SK-N-MC (cell line): ENCODE data around the gene SP110.

ENCODE experiments used
- DNase-seq: peaks from one replicate; pipeline ENCODE4 v3.0.0-alpha.2; 2011; ENCODE audit warnings: low read depth, low spot score
- H3K27ac ChIP-seq: fragments of 200-600 bp; sonication (generic); 2 replicates; pipeline ENCODE4 v1.5.1; 2016; ENCODE audit warnings: mixed run types
- H3K36me3 ChIP-seq: fragments of 200-600 bp; sonication (generic); 2 replicates; pipeline ENCODE4 v1.6.1; 2017; ENCODE audit warnings: antibody characterized with exemption, low read length, mixed read lengths; ENCODE audit not compliant: insufficient read depth
- H3K4me3 ChIP-seq: fragments of 200-600 bp; sonication (generic); 2 replicates; pipeline ENCODE4 v1.5.1; 2016
- H3K9ac ChIP-seq: fragments of 200-600 bp; sonication (generic); 2 replicates; pipeline ENCODE4 v1.8.0; 2017; ENCODE audit warnings: mixed run types, mixed read lengths; ENCODE audit not compliant: insufficient read length
- H3K9me3 ChIP-seq: fragments of 200-600 bp; sonication (generic); 2 replicates; pipeline ENCODE4 v1.6.1; 2017; ENCODE audit warnings: low read depth, mild to moderate bottlenecking, antibody characterized with exemption, low read length, moderate library complexity, mixed read lengths
- EZH2 ChIP-seq: fragments of 200-600 bp; sonication (generic); IDR thresholded peaks from one replicate; pipeline ENCODE4 v1.6.1; 2017; ENCODE audit warnings: antibody characterized with exemption
- FOXP2 ChIP-seq: optimal IDR thresholded peaks from 2 replicates; pipeline ENCODE3; 2011; ENCODE audit warnings: mild to moderate bottlenecking, moderate library complexity; ENCODE audit not compliant: insufficient read depth; ENCODE audit errors: extremely low read length, control extremely low read depth
- POLR2AphosphoS5 ChIP-seq: IDR thresholded peaks from 2 replicates; pipeline ENCODE4 v1.6.1; 2012; ENCODE audit warnings: mild to moderate bottlenecking, low read depth, low read length, borderline replicate concordance

SP110 gene

GRCh38 chr2:230256733-230257332 lies 37.0 kb upstream of the SP110 start:
- H3K4me3 ChIP-seq, result no peak overlapping the region

DNA sequence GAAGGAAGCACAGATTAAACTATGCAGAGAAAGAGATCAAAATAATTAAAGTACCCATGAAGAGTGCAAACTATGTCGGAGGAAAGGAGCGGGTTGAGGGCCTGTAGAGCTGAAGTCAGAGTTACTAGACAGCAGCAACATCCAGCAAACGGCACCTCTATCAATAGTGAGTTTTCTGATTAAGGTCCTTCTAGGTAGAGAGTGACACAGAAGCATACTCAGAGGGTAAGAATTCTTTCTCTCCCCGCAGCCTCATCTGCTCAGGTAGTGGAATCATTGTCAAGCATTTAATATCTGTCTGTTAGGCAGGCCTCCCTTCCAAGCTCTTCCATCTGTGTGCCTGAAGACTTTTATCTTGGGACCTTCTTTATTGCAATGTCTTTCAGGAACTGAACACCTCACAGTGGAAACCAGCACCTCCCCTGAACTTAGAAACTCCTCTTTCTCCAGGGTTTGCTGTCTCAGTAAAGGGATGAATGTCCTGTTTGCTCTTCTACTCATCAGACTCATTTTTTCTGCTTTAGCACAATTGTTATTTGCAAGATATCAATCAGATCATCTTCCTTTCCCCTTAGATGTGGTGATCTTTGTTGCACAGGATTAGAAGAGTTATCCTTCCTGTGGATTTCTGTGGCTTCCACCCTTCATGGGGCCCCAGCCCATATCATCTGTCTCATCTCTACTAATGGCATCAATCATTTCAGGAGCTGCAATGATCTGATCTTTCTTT lies 34.5 kb upstream of the SP110 start:
- TF ChIP-seq POLR2AphosphoS5, result no peak
- no peak for TF ChIP-seq EZH2
- TF ChIP-seq FOXP2, result no peak
- no peak for DNase-seq
- Histone ChIP-seq H3K9me3 (no peaks in the 10 kb centered on the region), H3K9ac (no peak overlapping the region), H3K27ac (no peak overlapping the region), H3K4me3 (no peak overlapping the region), H3K36me3 (no peaks in the 10 kb centered on the region)

More at GRCh38 chr2:230256733-230257332, 37.0 kb upstream of the SP110 start:
- DNase-seq, result no peak
- no peak overlapping the region for H3K27ac ChIP-seq
- no peak for TF ChIP-seq POLR2AphosphoS5
- TF ChIP-seq FOXP2, result no peak
- TF ChIP-seq EZH2, result no peak
- H3K36me3 ChIP-seq, result no peaks in the 10 kb centered on the region
- H3K9ac ChIP-seq, result no peak overlapping the region
- no peaks in the 10 kb centered on the region for H3K9me3 ChIP-seq

DNA sequence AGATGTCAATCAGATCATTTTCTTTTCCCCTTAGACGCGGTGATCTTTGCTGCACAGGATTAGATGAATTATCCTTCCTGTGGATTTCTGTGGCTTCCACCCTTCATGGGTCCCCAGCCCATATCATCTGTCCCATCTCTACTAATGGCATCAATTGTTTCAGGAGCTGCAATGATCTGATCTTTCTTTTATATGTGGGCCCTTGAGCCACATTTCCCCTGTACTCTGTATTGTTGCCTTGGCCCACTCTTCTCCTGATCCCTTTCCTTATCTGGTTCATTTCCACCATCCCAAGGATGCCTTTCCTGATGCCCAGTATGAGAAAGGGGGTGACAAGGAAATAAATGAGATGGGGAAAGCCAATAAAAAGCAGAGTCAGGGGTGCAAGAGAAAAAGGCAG lies 30.4 kb upstream of the SP110 start:
- H3K36me3 ChIP-seq, result no peaks in the 10 kb centered on the region
- no peak overlapping the region for H3K27ac ChIP-seq
- no peak for TF ChIP-seq FOXP2
- TF ChIP-seq POLR2AphosphoS5, result no peak
- TF ChIP-seq EZH2, result no peak
- no peak overlapping the region for H3K4me3 ChIP-seq
- H3K9me3 ChIP-seq, result no peaks in the 10 kb centered on the region
- H3K9ac ChIP-seq, result no peak overlapping the region
- DNase-seq, result no peak

DNA sequence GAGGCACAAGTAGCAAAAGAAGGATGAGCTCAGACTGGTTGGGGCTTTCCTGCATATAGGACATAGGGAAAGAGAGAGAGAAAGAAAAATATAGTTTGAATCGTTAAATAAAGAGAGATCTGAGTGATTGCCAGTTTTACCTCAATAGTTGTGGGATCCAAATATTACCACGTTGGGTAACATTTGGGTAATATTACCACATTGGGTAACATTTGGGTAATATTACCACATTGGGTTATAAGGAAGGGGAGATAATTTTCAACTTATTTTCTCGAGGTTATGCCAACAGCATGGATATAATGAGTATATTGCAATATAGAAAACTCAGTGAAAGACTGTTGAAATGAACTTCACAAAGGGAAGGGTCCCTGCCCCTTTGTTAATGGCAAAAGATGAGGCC lies 26.4 kb upstream of the SP110 start:
- no peak overlapping the region for H3K4me3 ChIP-seq
- no peak overlapping the region for H3K27ac ChIP-seq
- DNase-seq, result no peak
- H3K36me3 ChIP-seq, result no peaks in the 10 kb centered on the region
- TF ChIP-seq FOXP2 (no peak), POLR2AphosphoS5 (no peak), EZH2 (no peak)
- no peak overlapping the region for H3K9ac ChIP-seq
- no peaks in the 10 kb centered on the region for H3K9me3 ChIP-seq

DNA sequence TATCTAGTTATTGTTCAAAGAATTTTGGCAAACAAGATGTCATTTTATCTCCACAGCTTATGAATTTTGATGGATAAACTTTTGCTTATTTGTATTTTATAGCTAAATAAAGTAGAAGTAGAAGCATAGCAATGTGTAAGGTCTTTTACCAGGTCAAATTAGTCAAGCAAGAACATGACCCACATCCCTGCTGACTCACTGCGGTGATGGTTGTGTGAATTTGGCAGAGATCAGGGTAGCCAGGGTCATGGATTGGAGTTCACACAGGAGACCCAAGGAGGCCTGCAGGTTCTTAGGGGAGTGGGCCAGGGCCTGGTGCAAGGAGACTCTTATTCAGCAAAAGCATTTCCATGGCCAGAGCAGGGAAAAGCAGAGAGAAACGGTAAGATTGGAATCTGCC lies 24.4 kb upstream of the SP110 start:
- Histone ChIP-seq H3K9me3 (no peaks in the 10 kb centered on the region), H3K9ac (no peak overlapping the region)
- no peak for DNase-seq

GRCh38 chr2:230234845-230235244 lies 15.1 kb upstream of the SP110 start:
- H3K4me3 ChIP-seq, result no peak overlapping the region
- H3K9me3 ChIP-seq, result no peaks in the 10 kb centered on the region
- H3K27ac ChIP-seq, result no peak overlapping the region
- H3K36me3 ChIP-seq, result no peaks in the 10 kb centered on the region
- TF ChIP-seq EZH2, result no peak
- no peak for TF ChIP-seq FOXP2
- no peak for TF ChIP-seq POLR2AphosphoS5
- H3K9ac ChIP-seq, result no peak overlapping the region
- no peak for DNase-seq

More for the DNA sequence above, 24.4 kb upstream of the SP110 start:
- TF ChIP-seq POLR2AphosphoS5 (no peak), FOXP2 (no peak)
- Histone ChIP-seq H3K36me3 (no peaks in the 10 kb centered on the region), H3K4me3 (no peak overlapping the region), H3K27ac (no peak overlapping the region)

GRCh38 chr2:230234122-230234722 lies 14.4 kb upstream of the SP110 start:
- H3K27ac ChIP-seq, result no peak overlapping the region
- TF ChIP-seq POLR2AphosphoS5 (no peak), FOXP2 (no peak), EZH2 (no peak)
- no peaks in the 10 kb centered on the region for H3K36me3 ChIP-seq
- no peak for DNase-seq
- no peaks in the 10 kb centered on the region for H3K9me3 ChIP-seq
- no peak overlapping the region for H3K9ac ChIP-seq
- no peak overlapping the region for H3K4me3 ChIP-seq

DNA sequence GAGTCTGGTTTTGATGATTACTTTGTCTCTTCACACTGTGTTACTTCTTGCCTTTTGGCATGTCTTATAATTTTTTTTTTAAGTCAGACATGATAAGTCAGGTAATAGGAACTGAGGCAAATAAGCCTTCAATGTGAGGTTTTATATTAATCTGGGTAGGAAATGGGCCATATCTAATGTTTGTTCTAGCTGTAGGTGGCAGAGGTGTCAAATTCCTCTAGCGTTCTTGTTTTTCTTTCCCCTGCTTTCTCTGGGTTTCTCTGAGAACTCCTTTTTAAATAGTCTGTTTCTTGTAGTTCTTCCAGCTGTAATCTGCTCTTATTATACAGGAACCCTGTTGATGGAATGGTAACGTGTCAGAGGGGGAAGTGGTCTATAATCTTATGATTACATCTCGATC lies 11.5 kb upstream of the SP110 start:
- Histone ChIP-seq H3K9ac (no peak overlapping the region), H3K36me3 (no peaks in the 10 kb centered on the region), H3K27ac (no peak overlapping the region), H3K9me3 (no peaks in the 10 kb centered on the region), H3K4me3 (no peak overlapping the region)
- DNase-seq, result no peak
- no peak for TF ChIP-seq EZH2
- no peak for TF ChIP-seq FOXP2
- TF ChIP-seq POLR2AphosphoS5, result no peak
